Bronchial epithelial cell (primary cell): Measurements from ENCODE around the gene SMAD3. TPM values are rescaled to one million over a fixed set of nuclear protein-coding genes. Genes with fewer than 3 reads are reported as not detected.
A peak's percentile ranks its signal among the peaks of the same experiment; 100 is the strongest.

ENCODE experiments used
- DNase-seq: peaks from one replicate; pipeline ENCODE4 v3.0.0-alpha.2; 2010; ENCODE audit warnings: low read depth
- FAIRE-seq: peaks from 2 replicates; lab custom pipeline; 2011; peaks lifted over from hg19 to GRCh38; lab: Jason Lieb, UNC
- H3K27me3 ChIP-seq: 2 replicates; pipeline ENCODE4 v1.5.1; 2011; ENCODE audit warnings: low read length; ENCODE audit not compliant: control insufficient read depth, insufficient read depth
- H3K36me3 ChIP-seq: 2 replicates; pipeline ENCODE4 v1.5.1; 2011; ENCODE audit warnings: low read length; ENCODE audit not compliant: control insufficient read depth, insufficient read depth
- H3K4me3 ChIP-seq: 2 replicates; pipeline ENCODE4 v1.5.1; 2011; ENCODE audit warnings: mild to moderate bottlenecking, low read depth, low read length, control low read depth
- CTCF ChIP-seq: IDR thresholded peaks from 2 replicates; pipeline ENCODE4 v1.5.1; 2011; ENCODE audit warnings: mild to moderate bottlenecking, moderate library complexity, low read length, control low read depth, inconsistent platforms; ENCODE audit not compliant: insufficient read depth, severe bottlenecking
- total RNA-seq: library from RNA; depleted of rRNA; stranded (reverse); fragments of >200 nt; gene quantifications from 2 replicates; pipeline ENCODE4 v1.2.1, GENCODE V29; 2014

Gene SMAD3
- total RNA-seq, 1 donor from 2014 or later: 9.5 TPM

- TF ChIP-seq CTCF: no peak
- Histone ChIP-seq H3K36me3 (no peaks in the 10 kb centered on the region), H3K4me3 (no peak overlapping the region), H3K27me3 (no peaks in the 10 kb centered on the region)
- DNase-seq: no peak
- no peak for FAIRE-seq
These were observed 131.9 kb downstream of the SMAD3 start for GRCh38 chr15:67197364-67197695.

GRCh38 chr15:67198157-67198754, 132.9 kb downstream of the SMAD3 start:
- H3K36me3 ChIP-seq: no peaks in the 10 kb centered on the region
- no peak for FAIRE-seq
- no peaks in the 10 kb centered on the region for H3K27me3 ChIP-seq
- H3K4me3 ChIP-seq: no peak overlapping the region
- no peak for TF ChIP-seq CTCF
- no peak for DNase-seq

- DNase-seq (no peak), FAIRE-seq (no peak)
- Histone ChIP-seq H3K27me3 (no peaks in the 10 kb centered on the region), H3K4me3 (no peak overlapping the region), H3K36me3 (no peaks in the 10 kb centered on the region)
- TF ChIP-seq CTCF: no peak
These were observed 134.0 kb downstream of the SMAD3 start for GRCh38 chr15:67199391-67199790.

GRCh38 chr15:67199881-67200763, 134.7 kb downstream of the SMAD3 start:
- FAIRE-seq: no peak
- Histone ChIP-seq H3K36me3 (no peaks in the 10 kb centered on the region), H3K4me3 (no peak overlapping the region), H3K27me3 (no peaks in the 10 kb centered on the region)
- TF ChIP-seq CTCF: no peak
- peak; percentile 66 for DNase-seq

- H3K4me3 ChIP-seq: no peak overlapping the region
- H3K27me3 ChIP-seq: no peaks in the 10 kb centered on the region
- FAIRE-seq (no peak), DNase-seq (no peak)
- H3K36me3 ChIP-seq: no peaks in the 10 kb centered on the region
- no peak for TF ChIP-seq CTCF
These were observed 135.7 kb downstream of the SMAD3 start for GRCh38 chr15:67201136-67201535.

- FAIRE-seq: no peak
- H3K4me3 ChIP-seq: no peak overlapping the region
- TF ChIP-seq CTCF: no peak
- no peak for DNase-seq
- H3K36me3 ChIP-seq: no peaks in the 10 kb centered on the region
- no peaks in the 10 kb centered on the region for H3K27me3 ChIP-seq
These were observed 136.7 kb downstream of the SMAD3 start for GRCh38 chr15:67202091-67202490.
